ENCODE results near the gene LAMA3. TPM values are rescaled to one million over a fixed set of nuclear protein-coding genes. Genes with fewer than 3 reads are reported as not detected.

The LAMA3 gene
- polyA plus RNA-seq, 1 donor from 2014 or later, result 3.4 TPM

DNA sequence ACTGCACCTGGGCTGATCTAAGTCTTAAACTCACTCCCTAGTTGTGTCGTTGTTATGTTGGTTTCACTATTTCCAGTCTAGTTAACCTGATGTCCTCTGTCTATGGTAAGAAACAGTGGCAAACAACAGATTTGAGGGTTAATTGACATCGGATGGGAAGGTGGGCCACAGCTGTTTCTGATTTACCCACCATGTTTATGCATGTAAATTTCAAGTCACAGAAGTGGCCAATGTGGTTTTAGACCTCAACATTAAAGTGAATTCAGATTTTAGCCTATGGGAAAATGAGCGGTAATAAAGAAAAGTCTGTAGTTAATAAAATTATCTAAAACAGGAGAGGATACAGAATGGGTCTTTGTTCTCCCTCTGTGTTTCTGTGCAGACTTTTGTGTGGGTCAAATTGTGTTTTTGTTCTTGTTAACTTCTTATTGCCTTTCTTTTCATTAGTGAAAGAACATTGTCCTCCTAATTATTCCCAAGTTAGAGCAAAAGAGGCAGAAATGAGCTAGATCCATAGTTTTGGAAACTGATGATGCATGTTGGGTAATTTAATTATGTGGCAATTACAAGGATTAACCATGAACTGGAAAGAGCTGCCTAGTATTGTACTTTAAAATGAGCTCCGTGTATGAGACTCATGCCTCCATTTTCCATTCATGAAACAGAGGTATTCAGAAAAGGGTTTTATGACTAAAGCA, 83.2 kb downstream of the LAMA3 start (continued):
- TF ChIP-seq, protein P1, sequence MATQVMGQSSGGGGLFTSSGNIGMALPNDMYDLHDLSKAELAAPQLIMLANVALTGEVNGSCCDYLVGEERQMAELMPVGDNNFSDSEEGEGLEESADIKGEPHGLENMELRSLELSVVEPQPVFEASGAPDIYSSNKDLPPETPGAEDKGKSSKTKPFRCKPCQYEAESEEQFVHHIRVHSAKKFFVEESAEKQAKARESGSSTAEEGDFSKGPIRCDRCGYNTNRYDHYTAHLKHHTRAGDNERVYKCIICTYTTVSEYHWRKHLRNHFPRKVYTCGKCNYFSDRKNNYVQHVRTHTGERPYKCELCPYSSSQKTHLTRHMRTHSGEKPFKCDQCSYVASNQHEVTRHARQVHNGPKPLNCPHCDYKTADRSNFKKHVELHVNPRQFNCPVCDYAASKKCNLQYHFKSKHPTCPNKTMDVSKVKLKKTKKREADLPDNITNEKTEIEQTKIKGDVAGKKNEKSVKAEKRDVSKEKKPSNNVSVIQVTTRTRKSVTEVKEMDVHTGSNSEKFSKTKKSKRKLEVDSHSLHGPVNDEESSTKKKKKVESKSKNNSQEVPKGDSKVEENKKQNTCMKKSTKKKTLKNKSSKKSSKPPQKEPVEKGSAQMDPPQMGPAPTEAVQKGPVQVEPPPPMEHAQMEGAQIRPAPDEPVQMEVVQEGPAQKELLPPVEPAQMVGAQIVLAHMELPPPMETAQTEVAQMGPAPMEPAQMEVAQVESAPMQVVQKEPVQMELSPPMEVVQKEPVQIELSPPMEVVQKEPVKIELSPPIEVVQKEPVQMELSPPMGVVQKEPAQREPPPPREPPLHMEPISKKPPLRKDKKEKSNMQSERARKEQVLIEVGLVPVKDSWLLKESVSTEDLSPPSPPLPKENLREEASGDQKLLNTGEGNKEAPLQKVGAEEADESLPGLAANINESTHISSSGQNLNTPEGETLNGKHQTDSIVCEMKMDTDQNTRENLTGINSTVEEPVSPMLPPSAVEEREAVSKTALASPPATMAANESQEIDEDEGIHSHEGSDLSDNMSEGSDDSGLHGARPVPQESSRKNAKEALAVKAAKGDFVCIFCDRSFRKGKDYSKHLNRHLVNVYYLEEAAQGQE (IDR thresholded peaks at IDR 0.05; ENCODE audit: borderline replicate concordance), result no peak
- TF ChIP-seq SMC3 (conservative IDR thresholded peaks at IDR 0.05; ENCODE audit: poor library complexity) (no peak), RAD21 (conservative IDR thresholded peaks at IDR 0.05) (no peak), MXI1 (conservative IDR thresholded peaks at IDR 0.05; ENCODE audit: poor library complexity, severe bottlenecking) (no peak)

DNA sequence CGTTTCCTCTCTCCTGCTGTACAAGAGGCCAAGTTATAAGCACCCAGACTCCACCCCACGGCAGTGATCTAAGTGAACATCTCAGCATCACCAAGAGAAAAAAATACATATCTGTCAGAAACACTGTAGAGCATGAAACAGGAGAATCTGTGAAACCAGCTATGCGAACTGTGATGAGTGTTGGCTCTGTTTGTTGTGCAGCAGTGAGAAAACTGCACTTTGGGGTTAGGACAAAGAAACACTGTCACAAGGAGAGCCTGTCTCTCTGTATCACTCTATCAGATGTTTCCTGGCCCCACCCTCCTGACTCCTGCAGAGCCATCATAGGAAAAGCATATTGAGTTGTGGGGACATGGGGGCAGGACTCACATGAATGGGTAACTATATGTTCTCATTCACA, 87.1 kb downstream of the LAMA3 start:
- Histone ChIP-seq H3K9me2 (ENCODE audit: insufficient read depth, low read length) (no peaks in the 10 kb centered on the region), H4K20me1 (ENCODE audit: insufficient read depth) (no peaks in the 10 kb centered on the region), H3K79me2 (replicated peaks; ENCODE audit: insufficient read depth, low read length) (no peaks in the 10 kb centered on the region), H3F3A (ENCODE audit: insufficient read depth, low read length, poor library complexity, severe bottlenecking) (no peaks in the 10 kb centered on the region), H3K36me3 (ENCODE audit: insufficient read depth, low read length) (no peaks in the 10 kb centered on the region), H3K27me3 (ENCODE audit: insufficient read depth, low read depth, low read length) (no peaks in the 10 kb centered on the region), H3K27ac (ENCODE audit: low read length) (no peak overlapping the region), H3K9me3 (ENCODE audit: low read length) (no peaks in the 10 kb centered on the region), H2AFZ (ENCODE audit: low read depth, low read length) (no peak overlapping the region), H3K4me3 (ENCODE audit: low read length) (no peak overlapping the region), H3K9ac (ENCODE audit: low read length) (no peak overlapping the region), H3K4me2 (ENCODE audit: low read length) (no peak overlapping the region)
- TF ChIP-seq, protein P1 (IDR thresholded peaks at IDR 0.05; ENCODE audit: borderline replicate concordance), result no peak
- TF ChIP-seq EZH2 (IDR thresholded peaks at IDR 0.05; ENCODE audit: borderline replicate concordance, insufficient read depth, low read length, poor library complexity, severe bottlenecking) (no peak), POLR2AphosphoS5 (IDR thresholded peaks at IDR 0.05) (no peak), RAD21 (conservative IDR thresholded peaks at IDR 0.05) (no peak), MXI1 (conservative IDR thresholded peaks at IDR 0.05; ENCODE audit: poor library complexity, severe bottlenecking) (no peak), SMC3 (conservative IDR thresholded peaks at IDR 0.05; ENCODE audit: poor library complexity) (no peak), EP300 (conservative IDR thresholded peaks at IDR 0.05; ENCODE audit: poor library complexity, severe bottlenecking) (no peak), TAF1 (IDR thresholded peaks at IDR 0.05; ENCODE audit: low read depth) (no peak)
- TF ChIP-seq, protein P2, sequence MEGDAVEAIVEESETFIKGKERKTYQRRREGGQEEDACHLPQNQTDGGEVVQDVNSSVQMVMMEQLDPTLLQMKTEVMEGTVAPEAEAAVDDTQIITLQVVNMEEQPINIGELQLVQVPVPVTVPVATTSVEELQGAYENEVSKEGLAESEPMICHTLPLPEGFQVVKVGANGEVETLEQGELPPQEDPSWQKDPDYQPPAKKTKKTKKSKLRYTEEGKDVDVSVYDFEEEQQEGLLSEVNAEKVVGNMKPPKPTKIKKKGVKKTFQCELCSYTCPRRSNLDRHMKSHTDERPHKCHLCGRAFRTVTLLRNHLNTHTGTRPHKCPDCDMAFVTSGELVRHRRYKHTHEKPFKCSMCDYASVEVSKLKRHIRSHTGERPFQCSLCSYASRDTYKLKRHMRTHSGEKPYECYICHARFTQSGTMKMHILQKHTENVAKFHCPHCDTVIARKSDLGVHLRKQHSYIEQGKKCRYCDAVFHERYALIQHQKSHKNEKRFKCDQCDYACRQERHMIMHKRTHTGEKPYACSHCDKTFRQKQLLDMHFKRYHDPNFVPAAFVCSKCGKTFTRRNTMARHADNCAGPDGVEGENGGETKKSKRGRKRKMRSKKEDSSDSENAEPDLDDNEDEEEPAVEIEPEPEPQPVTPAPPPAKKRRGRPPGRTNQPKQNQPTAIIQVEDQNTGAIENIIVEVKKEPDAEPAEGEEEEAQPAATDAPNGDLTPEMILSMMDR (IDR thresholded peaks at IDR 0.05; ENCODE audit: poor library complexity, severe bottlenecking), result no peak
